Measurements from ENCODE around the gene ADAM12.

GRCh38 chr10:126317751-126318150, 70.5 kb downstream of the ADAM12 start:
- TF ChIP-seq, protein P1, sequence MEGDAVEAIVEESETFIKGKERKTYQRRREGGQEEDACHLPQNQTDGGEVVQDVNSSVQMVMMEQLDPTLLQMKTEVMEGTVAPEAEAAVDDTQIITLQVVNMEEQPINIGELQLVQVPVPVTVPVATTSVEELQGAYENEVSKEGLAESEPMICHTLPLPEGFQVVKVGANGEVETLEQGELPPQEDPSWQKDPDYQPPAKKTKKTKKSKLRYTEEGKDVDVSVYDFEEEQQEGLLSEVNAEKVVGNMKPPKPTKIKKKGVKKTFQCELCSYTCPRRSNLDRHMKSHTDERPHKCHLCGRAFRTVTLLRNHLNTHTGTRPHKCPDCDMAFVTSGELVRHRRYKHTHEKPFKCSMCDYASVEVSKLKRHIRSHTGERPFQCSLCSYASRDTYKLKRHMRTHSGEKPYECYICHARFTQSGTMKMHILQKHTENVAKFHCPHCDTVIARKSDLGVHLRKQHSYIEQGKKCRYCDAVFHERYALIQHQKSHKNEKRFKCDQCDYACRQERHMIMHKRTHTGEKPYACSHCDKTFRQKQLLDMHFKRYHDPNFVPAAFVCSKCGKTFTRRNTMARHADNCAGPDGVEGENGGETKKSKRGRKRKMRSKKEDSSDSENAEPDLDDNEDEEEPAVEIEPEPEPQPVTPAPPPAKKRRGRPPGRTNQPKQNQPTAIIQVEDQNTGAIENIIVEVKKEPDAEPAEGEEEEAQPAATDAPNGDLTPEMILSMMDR (IDR thresholded peaks at IDR 0.05) = no peak
- no peak for TF ChIP-seq POLR2A (IDR thresholded peaks at IDR 0.05)

Data from adrenal gland (tissue), 5 donors.